Middle frontal gyrus (tissue), 1 donor: ENCODE results near the gene KLF13.

ENCODE experiments used
- DNase-seq: peaks from one replicate; pipeline ENCODE4 v3.0.0-alpha.2; 2015; ENCODE audit warnings: low spot score; ENCODE audit errors: extremely low spot score

Gene KLF13

GRCh38 chr15:31377030-31377429, 50.4 kb downstream of the KLF13 start:
- DNase-seq = no peak

DNA sequence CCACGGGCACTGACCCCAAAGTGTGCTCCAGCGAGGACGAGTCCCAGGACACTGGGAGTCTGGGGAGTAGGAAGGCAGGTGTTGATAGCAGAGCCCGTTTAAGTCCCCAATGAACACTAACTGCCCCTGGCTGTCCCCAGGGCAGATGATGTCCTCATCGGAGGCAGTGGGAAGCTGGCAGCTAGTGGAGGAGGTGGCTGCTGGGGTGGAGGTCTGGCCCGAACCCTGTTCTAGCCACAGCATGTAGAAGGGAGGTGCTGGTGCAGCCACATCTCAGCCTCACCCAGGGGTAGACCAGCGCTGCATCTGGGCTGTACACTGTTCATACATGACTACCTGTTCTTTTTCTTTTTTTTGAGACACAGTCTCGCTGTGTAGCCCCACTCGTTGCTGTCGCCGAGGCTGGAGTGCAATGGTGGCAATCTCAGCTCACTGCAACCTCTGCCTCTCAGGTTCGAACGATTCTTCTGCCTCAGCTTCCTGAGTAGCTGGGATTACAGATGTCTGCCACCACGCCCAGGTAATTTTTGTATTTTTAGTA, 51.8 kb downstream of the KLF13 start:
- DNase-seq = no peak

GRCh38 chr15:31379042-31379441, 52.4 kb downstream of the KLF13 start:
- DNase-seq = no peak

- DNase-seq = no peak
Observed at GRCh38 chr15:31379577-31379976, 52.9 kb downstream of the KLF13 start.

GRCh38 chr15:31381801-31382712, 55.4 kb downstream of the KLF13 start:
- no peak for DNase-seq

GRCh38 chr15:31382713-31383045, 56.0 kb downstream of the KLF13 start:
- DNase-seq = no peak

DNA sequence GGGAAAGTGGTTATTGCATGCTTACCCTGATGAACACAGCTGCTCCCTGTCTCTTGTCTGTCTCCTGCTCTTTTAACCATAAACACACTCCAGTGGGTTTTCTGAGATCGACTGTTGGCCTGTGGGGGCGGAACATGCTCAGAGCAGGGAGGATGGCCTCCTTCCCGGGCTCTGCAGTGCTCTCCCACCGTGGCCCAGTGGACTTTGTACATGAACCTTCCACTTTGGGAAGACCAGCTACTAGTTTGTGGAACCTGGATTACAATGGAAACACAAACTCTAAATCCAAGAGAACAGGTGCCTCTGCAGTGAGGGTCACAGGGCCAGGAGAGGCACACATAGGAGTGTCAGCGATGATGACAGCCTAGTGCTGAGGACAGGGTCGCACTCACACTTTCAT, 56.5 kb downstream of the KLF13 start:
- DNase-seq = no peak

DNA sequence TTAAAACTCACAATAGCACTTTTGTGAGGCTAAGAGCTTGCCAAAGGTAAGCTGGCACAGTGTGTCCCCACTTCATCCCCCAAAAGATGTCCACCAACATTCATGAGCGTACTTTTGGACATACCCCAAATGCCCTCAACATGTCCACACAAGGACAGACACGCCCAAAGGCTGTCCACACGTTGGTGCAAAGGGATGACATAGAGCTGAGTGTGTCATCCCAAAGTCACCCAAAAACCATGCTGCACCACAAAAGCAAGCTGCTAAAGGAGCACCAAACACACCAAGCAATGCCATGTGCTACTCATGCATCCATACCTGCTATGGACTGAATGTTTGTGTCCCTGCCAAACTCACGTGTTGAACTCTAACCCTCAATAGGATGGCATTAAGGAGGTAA, 57.9 kb downstream of the KLF13 start:
- no peak for DNase-seq

GRCh38 chr15:31385736-31386135, 59.1 kb downstream of the KLF13 start:
- no peak for DNase-seq

DNA sequence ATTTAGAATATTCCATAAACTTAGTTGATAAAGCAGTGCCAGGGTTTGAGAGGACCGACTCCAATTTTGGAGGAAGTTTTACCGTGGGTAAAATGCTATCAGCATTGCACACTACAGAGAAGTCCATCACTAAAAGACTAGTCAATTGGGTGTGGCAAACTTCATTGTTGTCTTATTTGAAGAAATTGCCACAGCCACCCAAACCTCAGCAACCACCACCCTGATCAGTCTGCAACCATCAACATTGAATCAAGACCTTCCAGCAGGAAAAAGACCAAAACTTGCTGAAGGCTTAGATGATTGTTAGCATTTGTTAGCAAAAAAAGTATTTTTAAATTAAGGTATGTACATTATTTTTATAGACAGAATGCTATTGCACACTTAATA, 60.5 kb downstream of the KLF13 start:
- DNase-seq = no peak

- no peak for DNase-seq
Observed at GRCh38 chr15:31387479-31388118, 61.0 kb downstream of the KLF13 start.

DNA sequence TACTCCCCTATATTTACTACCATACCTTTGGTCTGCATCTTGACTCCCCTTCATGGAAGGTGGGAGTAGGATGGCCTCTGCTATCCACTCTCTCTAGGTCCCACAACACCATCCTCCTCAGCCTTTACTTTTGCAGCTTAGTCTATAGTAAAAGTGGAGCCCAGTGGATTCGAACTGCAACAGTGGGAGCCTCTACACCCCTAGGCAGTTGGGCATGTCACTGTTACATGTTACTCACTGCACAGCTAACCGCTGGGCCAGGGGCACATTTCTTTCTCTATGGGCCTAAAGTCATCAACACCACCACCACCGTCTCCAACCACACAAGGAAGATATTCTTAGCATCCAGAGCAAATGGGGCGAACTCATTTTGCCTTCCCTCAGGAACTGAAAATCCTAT, 62.9 kb downstream of the KLF13 start:
- DNase-seq = no peak

- DNase-seq = no peak
Observed at GRCh38 chr15:31390029-31390428, 63.4 kb downstream of the KLF13 start.

DNA sequence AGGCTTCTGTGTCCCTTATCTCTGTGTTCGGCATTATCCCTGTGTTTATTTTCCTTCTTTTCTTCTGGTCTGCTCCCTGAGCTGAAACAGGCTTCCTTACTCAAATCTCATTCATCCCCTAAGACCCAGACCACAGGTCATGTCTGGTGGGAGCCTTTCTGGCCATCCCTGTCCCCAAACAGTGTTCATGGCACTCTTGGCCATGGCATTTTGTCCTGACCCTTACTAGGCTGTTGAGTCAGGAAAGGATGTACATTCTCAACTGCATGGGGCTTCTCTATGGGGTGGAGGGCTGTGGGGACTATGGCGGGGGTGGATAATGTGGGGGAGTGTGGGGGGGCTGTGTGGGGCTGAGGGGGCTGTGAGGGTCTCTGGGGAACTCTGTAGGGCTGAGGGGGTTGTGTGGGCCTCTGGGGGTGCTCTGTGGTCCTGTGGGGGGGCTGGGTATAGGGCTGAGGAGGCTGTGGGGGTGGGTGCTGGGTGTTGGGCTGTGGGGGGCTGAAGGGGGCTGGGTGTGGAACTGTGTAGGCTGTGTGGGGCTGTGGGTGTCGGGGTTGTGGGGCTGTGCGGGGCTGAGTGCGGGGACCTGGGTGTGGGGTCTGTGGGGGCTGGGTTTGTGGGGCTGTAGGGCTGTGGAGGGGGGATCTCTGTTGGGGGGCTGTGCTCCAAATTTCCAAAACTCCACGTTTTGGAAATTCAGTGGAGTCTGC, 64.3 kb downstream of the KLF13 start:
- no peak for DNase-seq

GRCh38 chr15:31391687-31392671, 65.3 kb downstream of the KLF13 start:
- DNase-seq = peak; percentile 36

GRCh38 chr15:31392761-31393401, 66.2 kb downstream of the KLF13 start:
- no peak for DNase-seq

DNA sequence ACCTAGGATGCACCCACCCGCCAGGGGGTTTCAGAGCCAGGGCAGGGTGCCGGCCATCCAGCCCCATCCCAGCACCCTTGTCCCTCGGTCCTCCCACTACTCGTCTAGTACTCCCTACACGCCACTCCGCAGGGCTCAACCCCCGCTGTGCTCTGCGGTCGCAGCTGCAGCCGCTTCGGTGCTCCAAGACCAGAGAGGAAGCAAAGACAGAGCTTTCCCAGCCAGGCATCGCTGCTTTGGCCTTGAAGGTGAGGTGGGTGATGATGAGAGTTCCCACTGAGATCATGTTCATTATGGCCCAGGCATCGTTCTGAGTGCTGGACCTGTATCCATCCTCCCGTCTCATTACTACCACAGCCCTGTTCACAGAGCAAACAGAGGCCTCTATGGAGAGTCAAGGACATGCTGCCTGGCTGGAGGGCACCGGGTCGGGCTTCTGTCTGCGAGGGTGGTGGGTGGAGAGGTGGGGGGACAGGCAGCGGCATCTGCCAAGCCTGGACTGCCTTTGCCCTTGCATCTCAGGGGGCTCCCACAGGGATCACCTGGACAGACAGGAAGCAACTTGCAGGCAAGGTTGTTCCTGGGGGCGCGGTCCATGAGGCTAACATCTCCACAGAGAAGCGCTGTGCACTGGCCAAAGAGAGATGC, 66.9 kb downstream of the KLF13 start:
- DNase-seq = no peak

DNA sequence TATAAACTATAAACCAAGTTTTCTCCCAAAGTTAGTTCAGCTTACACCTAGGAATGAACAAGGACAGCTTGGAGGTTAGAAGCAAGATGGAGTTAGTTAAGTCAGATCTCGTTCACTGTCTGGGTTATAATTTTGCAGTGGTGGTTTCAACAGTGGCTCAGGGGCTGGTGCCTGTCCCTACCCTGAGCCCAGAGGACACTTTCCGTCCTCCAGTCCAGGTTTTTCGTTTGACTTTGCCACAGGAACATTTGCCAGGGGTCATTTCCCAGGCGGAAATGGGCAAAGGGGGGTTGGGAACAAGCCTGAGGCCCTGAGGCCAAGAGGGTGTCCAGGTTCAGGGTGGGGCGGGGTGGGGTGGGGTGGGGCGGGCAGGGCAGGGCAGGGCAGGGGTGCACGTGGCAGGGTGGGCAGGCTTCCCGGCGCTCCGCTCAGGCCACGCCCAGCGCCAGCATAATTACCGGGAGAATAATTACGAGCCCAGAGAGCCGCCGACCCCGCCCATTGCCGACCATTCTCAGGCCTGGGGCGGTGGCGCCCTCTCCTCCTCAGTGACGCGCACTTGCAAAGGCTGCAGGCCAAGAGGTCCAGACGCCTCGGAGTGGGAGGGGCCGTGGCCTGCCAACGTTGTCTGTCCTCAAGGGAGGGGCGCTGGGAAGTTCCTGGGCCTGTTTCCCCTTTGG, 70.4 kb downstream of the KLF13 start:
- DNase-seq = no peak
